ENCODE results near the gene C17orf58. TPM values are rescaled to one million over a fixed set of nuclear protein-coding genes. Genes with fewer than 3 reads are reported as not detected.

C17orf58 gene
- total RNA-seq, 1 experiment from 2014 or later, result 12.5 TPM

DNA sequence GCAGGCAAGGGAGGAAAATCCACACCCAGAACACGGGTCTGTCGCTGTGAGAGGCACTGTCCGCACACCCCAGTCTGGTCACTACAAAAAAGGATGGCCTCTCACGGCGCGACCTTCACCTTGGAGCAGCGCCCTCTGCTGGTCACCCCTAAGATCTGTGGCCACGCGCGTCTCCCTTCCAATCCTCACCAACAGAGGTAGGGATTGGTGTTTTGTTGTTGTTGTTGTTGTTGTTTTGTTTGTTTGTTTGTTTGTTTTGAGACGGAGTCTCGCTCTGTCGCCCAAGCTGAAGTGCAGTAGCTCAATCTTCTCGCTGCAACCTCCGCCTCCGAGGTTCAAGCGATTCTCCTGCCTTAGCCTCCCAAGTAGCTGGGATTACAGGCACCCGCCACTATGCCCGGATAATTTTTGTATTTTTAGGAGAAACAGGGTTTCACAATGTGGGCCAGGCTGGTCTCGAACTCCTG lies 15.0 kb upstream of the C17orf58 start:
- POLR2A ChIA-PET (ENCODE audit: low non-redundant PET), result no interaction called here

DNA sequence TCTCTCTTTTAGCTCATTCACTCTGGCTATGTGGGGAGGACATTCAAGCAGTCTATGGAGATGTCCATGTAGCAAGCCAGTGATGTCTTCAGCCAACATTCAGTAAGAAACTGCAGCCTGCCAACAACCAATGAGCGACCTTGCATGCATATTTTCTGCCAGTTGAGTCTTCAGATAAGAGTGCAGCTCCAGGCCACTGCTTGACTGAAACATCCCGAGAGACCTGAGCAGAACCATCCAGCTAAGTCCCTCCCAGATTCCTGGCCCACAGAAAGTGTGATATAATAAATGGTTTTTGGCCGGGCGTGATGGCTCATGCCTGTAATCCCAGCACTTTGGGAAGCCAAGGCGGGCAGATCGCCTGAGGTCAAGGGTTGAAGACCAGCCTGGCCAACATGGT lies 10.5 kb upstream of the C17orf58 start:
- ChIA-PET CTCF (no interaction called here), POLR2A (ENCODE audit: low non-redundant PET) (no interaction called here)

More for the DNA sequence above, 15.0 kb upstream of the C17orf58 start:
- BruUV-seq (replicated peaks), result no TSS peak
- no peak for DNase-seq (ENCODE audit: low spot score)
- H3K9me3 ChIP-seq (ENCODE audit: low read depth, low read length, poor library complexity, severe bottlenecking), result no peaks in the 10 kb centered on the region
- CTCF ChIA-PET, result no interaction called here
- H3K36me3 ChIP-seq (ENCODE audit: insufficient read depth, low read length, poor library complexity, severe bottlenecking), result no peaks in the 10 kb centered on the region
- no peaks in the 10 kb centered on the region for H3K4me1 ChIP-seq (ENCODE audit: insufficient read depth, low read length, poor library complexity, severe bottlenecking)
- H3K4me3 ChIP-seq (ENCODE audit: low read depth, low read length, poor library complexity, severe bottlenecking), result no peak overlapping the region
- intact Hi-C loops (cut with micrococcal nuclease; ENCODE audit: unreplicated experiment), result loop anchor here (10.0 kb wide), 1 partner anchor 206 kb away; no protein-coding TSS in a partner anchor
- no peak for TF ChIP-seq EZH2 (IDR thresholded peaks at IDR 0.05; ENCODE audit: borderline replicate concordance, low read depth, low read length, poor library complexity, severe bottlenecking)
- TF ChIP-seq, protein P1, sequence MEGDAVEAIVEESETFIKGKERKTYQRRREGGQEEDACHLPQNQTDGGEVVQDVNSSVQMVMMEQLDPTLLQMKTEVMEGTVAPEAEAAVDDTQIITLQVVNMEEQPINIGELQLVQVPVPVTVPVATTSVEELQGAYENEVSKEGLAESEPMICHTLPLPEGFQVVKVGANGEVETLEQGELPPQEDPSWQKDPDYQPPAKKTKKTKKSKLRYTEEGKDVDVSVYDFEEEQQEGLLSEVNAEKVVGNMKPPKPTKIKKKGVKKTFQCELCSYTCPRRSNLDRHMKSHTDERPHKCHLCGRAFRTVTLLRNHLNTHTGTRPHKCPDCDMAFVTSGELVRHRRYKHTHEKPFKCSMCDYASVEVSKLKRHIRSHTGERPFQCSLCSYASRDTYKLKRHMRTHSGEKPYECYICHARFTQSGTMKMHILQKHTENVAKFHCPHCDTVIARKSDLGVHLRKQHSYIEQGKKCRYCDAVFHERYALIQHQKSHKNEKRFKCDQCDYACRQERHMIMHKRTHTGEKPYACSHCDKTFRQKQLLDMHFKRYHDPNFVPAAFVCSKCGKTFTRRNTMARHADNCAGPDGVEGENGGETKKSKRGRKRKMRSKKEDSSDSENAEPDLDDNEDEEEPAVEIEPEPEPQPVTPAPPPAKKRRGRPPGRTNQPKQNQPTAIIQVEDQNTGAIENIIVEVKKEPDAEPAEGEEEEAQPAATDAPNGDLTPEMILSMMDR (conservative IDR thresholded peaks at IDR 0.05; ENCODE audit: low read depth, low read length), result peak; percentile 83
- no peaks in the 10 kb centered on the region for H3K27me3 ChIP-seq (replicated peaks; ENCODE audit: insufficient read depth, low read depth, low read length, poor library complexity)
- H3K27ac ChIP-seq (ENCODE audit: low read depth, low read length, poor library complexity, severe bottlenecking), result no peak overlapping the region

DNA sequence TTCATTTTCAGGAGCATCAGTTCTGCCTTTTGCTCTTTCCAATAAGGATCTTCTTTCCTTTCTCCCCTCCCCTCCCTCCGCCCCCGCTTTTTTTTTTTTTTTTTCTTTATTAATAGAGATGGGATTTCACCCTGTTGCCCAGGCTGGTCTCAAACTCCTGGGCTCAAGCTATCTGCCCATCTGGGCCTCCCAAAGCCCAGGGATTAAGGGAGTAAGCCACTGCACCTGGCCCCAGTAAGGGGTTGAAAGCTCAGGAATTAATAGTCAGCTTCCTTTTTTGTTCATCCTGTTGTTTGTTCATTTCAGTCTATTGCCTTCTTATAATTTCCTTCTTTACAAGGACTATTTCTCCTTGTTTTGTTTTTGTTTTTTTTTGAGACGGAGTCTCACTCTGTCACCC lies 7.9 kb upstream of the C17orf58 start:
- TF ChIP-seq EZH2 (IDR thresholded peaks at IDR 0.05; ENCODE audit: borderline replicate concordance, low read depth, low read length, poor library complexity, severe bottlenecking), result no peak
- TF ChIP-seq, protein P1 (conservative IDR thresholded peaks at IDR 0.05; ENCODE audit: low read depth, low read length), result no peak
- no peak overlapping the region for H3K4me3 ChIP-seq (ENCODE audit: low read depth, low read length, poor library complexity, severe bottlenecking)
- ChIA-PET CTCF (no interaction called here), POLR2A (ENCODE audit: low non-redundant PET) (no interaction called here)
- no peaks in the 10 kb centered on the region for H3K4me1 ChIP-seq (ENCODE audit: insufficient read depth, low read length, poor library complexity, severe bottlenecking)
- no peak overlapping the region for H3K27ac ChIP-seq (ENCODE audit: low read depth, low read length, poor library complexity, severe bottlenecking)
- H3K9me3 ChIP-seq (ENCODE audit: low read depth, low read length, poor library complexity, severe bottlenecking), result no peaks in the 10 kb centered on the region
- no peaks in the 10 kb centered on the region for H3K27me3 ChIP-seq (replicated peaks; ENCODE audit: insufficient read depth, low read depth, low read length, poor library complexity)
- BruUV-seq (replicated peaks), result no TSS peak
- no peak for DNase-seq (ENCODE audit: low spot score)
- no peaks in the 10 kb centered on the region for H3K36me3 ChIP-seq (ENCODE audit: insufficient read depth, low read length, poor library complexity, severe bottlenecking)
- intact Hi-C loops (cut with micrococcal nuclease; ENCODE audit: unreplicated experiment), result no loop called here

More for the DNA sequence above, 10.5 kb upstream of the C17orf58 start:
- no peaks in the 10 kb centered on the region for H3K4me1 ChIP-seq (ENCODE audit: insufficient read depth, low read length, poor library complexity, severe bottlenecking)
- DNase-seq (ENCODE audit: low spot score), result no peak
- H3K27me3 ChIP-seq (replicated peaks; ENCODE audit: insufficient read depth, low read depth, low read length, poor library complexity), result no peaks in the 10 kb centered on the region
- no peaks in the 10 kb centered on the region for H3K9me3 ChIP-seq (ENCODE audit: low read depth, low read length, poor library complexity, severe bottlenecking)
- no peaks in the 10 kb centered on the region for H3K36me3 ChIP-seq (ENCODE audit: insufficient read depth, low read length, poor library complexity, severe bottlenecking)
- no peak overlapping the region for H3K4me3 ChIP-seq (ENCODE audit: low read depth, low read length, poor library complexity, severe bottlenecking)
- intact Hi-C loops (cut with micrococcal nuclease; ENCODE audit: unreplicated experiment), result no loop called here
- TF ChIP-seq, protein P1 (conservative IDR thresholded peaks at IDR 0.05; ENCODE audit: low read depth, low read length), result no peak
- TF ChIP-seq EZH2 (IDR thresholded peaks at IDR 0.05; ENCODE audit: borderline replicate concordance, low read depth, low read length, poor library complexity, severe bottlenecking), result no peak
- BruUV-seq (replicated peaks), result no TSS peak
- no peak overlapping the region for H3K27ac ChIP-seq (ENCODE audit: low read depth, low read length, poor library complexity, severe bottlenecking)
